HCT116 (cell line): ENCODE data around the gene STIL. TPM values are rescaled to one million over a fixed set of nuclear protein-coding genes. Genes with fewer than 3 reads are reported as not detected.

Experiments
- ATAC-seq: fragments of 200-7000 bp; cut with Tn5 transposase; 2 replicates; pipeline ENCODE4 v1.9.1; 2020; ENCODE audit warnings: mild to moderate bottlenecking, moderate library complexity
- BruUV-seq: library from RNA; stranded (reverse); fragments of 400-500 nt; replicated peaks from 2 replicates; lab custom pipeline; 2021; lab: Mats Ljungman, UMichigan
- CTCF ChIA-PET: fragments of 300-600 bp; sonication (Branson Sonifier 250); formaldehyde crosslinking; loops from one replicate; lab custom pipeline; 2021; ENCODE audit warnings: antibody characterized with exemption; lab: Charles Lee
- POLR2A ChIA-PET: fragments of 300-600, 350-600 bp; sonication (Branson Sonifier 250); formaldehyde crosslinking; loops from one replicate; lab custom pipeline; 2021; ENCODE audit warnings: antibody characterized with exemption; lab: Charles Lee
- RAD21 ChIA-PET, 2 experiments: fragments of 300-600 bp; sonication (Branson Sonifier 250); formaldehyde crosslinking; loops; one replicate each; lab custom pipeline; 2023; ENCODE audit warnings: low total read pairs in 2 of 2; ENCODE audit not compliant: uncharacterized antibody in 2 of 2, unreplicated experiment in 2 of 2, low non-redundant PET in 1 of 2; lab: Charles Lee
- DNase-seq: peaks from one replicate; pipeline ENCODE4 v3.0.0-alpha.2; 2010; ENCODE audit warnings: low read depth, low spot score
- H2AFZ ChIP-seq: fragments of 200-600 bp; shearing (Covaris generic), sonication (generic); 2 replicates; pipeline ENCODE4 v1.6.1; 2017; ENCODE audit warnings: low read depth, mixed run types, mixed read lengths, antibody characterized with exemption, low read length; ENCODE audit not compliant: poor library complexity, severe bottlenecking
- H3K27ac ChIP-seq: 2 replicates; pipeline ENCODE4 v1.5.1; 2012; ENCODE audit warnings: low read depth, low read length
- H3K27me3 ChIP-seq: fragments of 200-600 bp; sonication (generic); 2 replicates; pipeline ENCODE4 v1.6.1; 2016; ENCODE audit warnings: mixed run types, low read length, mixed read lengths; ENCODE audit not compliant: insufficient read depth
- H3K36me3 ChIP-seq, 2 experiments: fragments of 200-500 bp in 1 of 2; fragments of 200-600 bp in 1 of 2; sonication (Bioruptor generic) in 1 of 2; sonication (generic) in 1 of 2; 2 replicates each; pipeline versions ENCODE4 v1.5.1 to v1.6.1; 2014 to 2016; ENCODE audit warnings: low read length in 2 of 2, inconsistent platforms in 1 of 2, mixed read lengths in 1 of 2, mixed run types in 1 of 2; ENCODE audit not compliant: insufficient read depth in 2 of 2, control insufficient read depth in 1 of 2
- H3K4me1 ChIP-seq, 2 experiments: fragments of 200-600 bp in 1 of 2; sonication (generic) in 1 of 2; 2 replicates each; pipeline versions ENCODE4 v1.5.1 to v1.6.1; 2012 to 2017; ENCODE audit warnings: low read length in 2 of 2, inconsistent platforms in 1 of 2, mild to moderate bottlenecking in 1 of 2, mixed read lengths in 1 of 2, mixed run types in 1 of 2, moderate library complexity in 1 of 2; ENCODE audit not compliant: insufficient read depth in 2 of 2, control insufficient read depth in 1 of 2
- H3K4me2 ChIP-seq: fragments of 200-600 bp; sonication (generic); 2 replicates; pipeline ENCODE4 v1.6.1; 2017; ENCODE audit warnings: mixed run types, low read length, mixed read lengths
- H3K4me3 ChIP-seq, 2 experiments: fragments of 200-600 bp in 1 of 2; sonication (generic) in 1 of 2; replicated peaks in 1 of 2; 2 replicates each; pipeline ENCODE4 v1.5.1; 2011 to 2016; ENCODE audit warnings: low read length in 2 of 2, control low read depth in 1 of 2, low read depth in 1 of 2, mild to moderate bottlenecking in 1 of 2, mixed read lengths in 1 of 2, mixed run types in 1 of 2
- H3K79me2 ChIP-seq: fragments of 200-600 bp; sonication (generic); 2 replicates; pipeline ENCODE4 v1.6.1; 2017; ENCODE audit warnings: mild to moderate bottlenecking, mixed run types, low read length, moderate library complexity, mixed read lengths; ENCODE audit not compliant: insufficient read depth
- H3K9ac ChIP-seq: fragments of 200-600 bp; sonication (generic); 2 replicates; pipeline ENCODE4 v1.6.1; 2016; ENCODE audit warnings: low read length, mixed read lengths
- H3K9me2 ChIP-seq: fragments of 200-600 bp; sonication (generic), shearing (Covaris generic); 2 replicates; pipeline ENCODE4 v1.6.1; 2017; ENCODE audit warnings: mixed run types, mild to moderate bottlenecking, moderate library complexity; ENCODE audit not compliant: insufficient read depth
- H3K9me3 ChIP-seq, 2 experiments: fragments of 200-500 bp in 1 of 2; fragments of 200-600 bp in 1 of 2; sonication (Bioruptor generic) in 1 of 2; sonication (generic) in 1 of 2; 2 replicates each; pipeline ENCODE4 v1.6.1; 2014 to 2017; ENCODE audit warnings: low read length in 2 of 2, mixed read lengths in 2 of 2, inconsistent platforms in 1 of 2, low read depth in 1 of 2, mild to moderate bottlenecking in 1 of 2, mixed run types in 1 of 2, moderate library complexity in 1 of 2; ENCODE audit not compliant: control insufficient read depth in 1 of 2, insufficient read depth in 1 of 2
- H4K20me1 ChIP-seq: fragments of 200-600 bp; sonication (generic), shearing (Covaris generic); 2 replicates; pipeline ENCODE4 v1.6.1; 2017; ENCODE audit warnings: mixed run types, mild to moderate bottlenecking, moderate library complexity; ENCODE audit not compliant: insufficient read depth
- CEBPB ChIP-seq: IDR thresholded peaks from 2 replicates; pipeline ENCODE4 v1.6.1; 2012; ENCODE audit warnings: low read depth
- CTCF ChIP-seq, 3 experiments: fragments of 200-600 bp in 1 of 3; sonication (generic) in 1 of 3; IDR thresholded peaks in 2 of 3; conservative IDR thresholded peaks in 1 of 3; 2 replicates each; pipeline ENCODE4 v1.5.1; 2012 to 2017; ENCODE audit warnings: low read depth in 2 of 3, low read length in 2 of 3, antibody characterized with exemption in 1 of 3, borderline replicate concordance in 1 of 3, control low read depth in 1 of 3, mild to moderate bottlenecking in 1 of 3, mixed read lengths in 1 of 3, mixed run types in 1 of 3, moderate library complexity in 1 of 3; ENCODE audit not compliant: insufficient read depth in 1 of 3
- ELF1 ChIP-seq: IDR thresholded peaks from 2 replicates; pipeline ENCODE4 v1.6.1; 2012; ENCODE audit warnings: low read depth, borderline replicate concordance
- EZH2 ChIP-seq: fragments of 200-600 bp; sonication (generic); IDR thresholded peaks from 2 replicates; pipeline ENCODE4 v1.6.1; 2017; ENCODE audit warnings: antibody characterized with exemption, mixed run types
- FOSL1 ChIP-seq: IDR thresholded peaks from 2 replicates; pipeline ENCODE4 v1.6.1; 2012; ENCODE audit warnings: low read depth
- JUND ChIP-seq: IDR thresholded peaks from 2 replicates; pipeline ENCODE4 v1.6.1; 2012
- POLR2A ChIP-seq: IDR thresholded peaks from 2 replicates; pipeline ENCODE4 v1.7.0; 2011; ENCODE audit warnings: borderline replicate concordance; ENCODE audit not compliant: insufficient read depth, insufficient read length; ENCODE audit errors: extremely low read depth
- POLR2AphosphoS5 ChIP-seq: IDR thresholded peaks from 2 replicates; pipeline ENCODE4 v1.6.1; 2011; ENCODE audit warnings: mild to moderate bottlenecking, low read depth, low read length, moderate library complexity
- RAD21 ChIP-seq: IDR thresholded peaks from 2 replicates; pipeline ENCODE4 v1.6.1; 2012; ENCODE audit warnings: low read depth, mild to moderate bottlenecking
- SIN3A ChIP-seq: IDR thresholded peaks from 2 replicates; pipeline ENCODE4 v1.6.1; 2012; ENCODE audit warnings: low read depth
- SRF ChIP-seq: IDR thresholded peaks from 2 replicates; pipeline ENCODE4 v1.6.1; 2012; ENCODE audit warnings: low read depth
- ZBTB33 ChIP-seq: IDR thresholded peaks from 2 replicates; pipeline ENCODE4 v1.6.1; 2011; ENCODE audit warnings: mild to moderate bottlenecking, low read length, moderate library complexity; ENCODE audit not compliant: insufficient replicate concordance; ENCODE audit errors: extremely low read depth
- ZFX ChIP-seq: fragments of 450-650 bp; IDR thresholded peaks from 2 replicates; pipeline ENCODE4 v1.6.1; 2017
- ZNF274 ChIP-seq: fragments of 200-500 bp; sonication (Bioruptor generic); IDR thresholded peaks from 2 replicates; pipeline ENCODE4 v1.6.1; 2014; ENCODE audit warnings: mild to moderate bottlenecking, low read depth, low read length, inconsistent platforms
- intact Hi-C: fragments of 100-400 bp; cut with micrococcal nuclease; formaldehyde crosslinking; loops from 2 replicates; pipeline ENCODE4 v1.10.0; 2022
- total RNA-seq: library from RNA; stranded (reverse); gene quantifications from one replicate; pipeline ENCODE4 v1.2.1, GENCODE V29; 2021; ENCODE audit not compliant: unreplicated experiment
- TF ChIP-seq, protein P1 (sequence below): IDR thresholded peaks from 2 replicates; pipeline ENCODE4 v1.6.1; 2012
- TF ChIP-seq, protein P2 (sequence below): IDR thresholded peaks from 2 replicates; pipeline ENCODE4 v1.6.1; 2012

STIL gene
- total RNA-seq, 1 experiment from 2014 or later: 34.4 TPM

DNA sequence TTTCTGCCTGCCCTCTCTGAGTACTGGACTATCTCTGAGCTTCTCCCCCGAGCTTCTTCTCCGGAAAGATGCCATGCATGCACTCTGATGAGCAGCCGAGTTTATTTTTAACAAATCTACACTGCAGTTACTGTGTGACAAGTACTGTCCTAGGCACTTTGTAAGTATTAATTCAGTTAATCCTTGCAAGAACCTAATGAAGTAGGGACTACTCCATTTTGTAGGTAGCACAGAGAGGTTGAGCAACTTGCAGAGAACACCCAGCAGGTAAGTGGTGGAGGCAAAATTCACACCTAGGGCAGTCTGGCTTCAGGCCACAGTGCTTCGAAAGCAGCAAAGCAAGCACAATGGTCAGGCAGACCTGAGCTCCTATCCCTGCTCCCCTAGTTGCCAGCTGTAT is 78.1 kb downstream of the STIL start (continued):
- no peak for TF ChIP-seq ZBTB33
- no peak for TF ChIP-seq JUND
- no peak for TF ChIP-seq CEBPB

DNA sequence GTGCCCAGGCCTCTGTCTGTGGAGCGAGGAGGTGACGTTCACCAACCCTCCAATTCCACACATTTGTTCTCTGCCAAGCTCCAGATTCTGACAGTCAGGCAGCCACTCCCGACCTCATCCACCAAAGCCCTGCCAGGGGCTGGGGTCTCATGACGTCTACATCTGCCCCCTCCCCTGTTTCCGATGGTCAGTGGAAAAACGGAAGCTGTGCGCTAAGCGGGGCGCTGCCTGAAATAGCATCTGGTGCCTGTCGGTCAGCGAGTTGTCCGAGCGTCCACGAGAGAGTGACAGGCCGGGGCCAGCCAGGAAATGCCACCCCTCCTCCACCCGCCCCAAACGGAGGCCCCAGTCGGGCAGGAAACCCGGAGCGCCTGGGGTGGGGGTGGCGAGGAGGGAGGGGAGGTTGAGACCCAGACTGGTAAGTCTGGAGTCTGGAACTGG is 78.7 kb downstream of the STIL start:
- no peak overlapping the region for H3K4me3 ChIP-seq
- H4K20me1 ChIP-seq: no peaks in the 10 kb centered on the region
- H3K9ac ChIP-seq: no peak overlapping the region
- no peak overlapping the region for H3K27ac ChIP-seq
- TF ChIP-seq, protein P1, sequence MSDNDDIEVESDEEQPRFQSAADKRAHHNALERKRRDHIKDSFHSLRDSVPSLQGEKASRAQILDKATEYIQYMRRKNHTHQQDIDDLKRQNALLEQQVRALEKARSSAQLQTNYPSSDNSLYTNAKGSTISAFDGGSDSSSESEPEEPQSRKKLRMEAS: no peak
- TF ChIP-seq, protein P2, sequence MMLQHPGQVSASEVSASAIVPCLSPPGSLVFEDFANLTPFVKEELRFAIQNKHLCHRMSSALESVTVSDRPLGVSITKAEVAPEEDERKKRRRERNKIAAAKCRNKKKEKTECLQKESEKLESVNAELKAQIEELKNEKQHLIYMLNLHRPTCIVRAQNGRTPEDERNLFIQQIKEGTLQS: no peak
- no peak for TF ChIP-seq FOSL1
- no peak for TF ChIP-seq SIN3A
- TF ChIP-seq SRF: no peak
- no peak for TF ChIP-seq ZNF274
- no peak for TF ChIP-seq ZFX
- no peak for TF ChIP-seq POLR2AphosphoS5
- TF ChIP-seq RAD21: no peak
- no peak for TF ChIP-seq ELF1
- TF ChIP-seq CTCF (IDR thresholded peaks at IDR 0.05 in 2 of 3, conservative IDR thresholded peaks at IDR 0.05 in 1 of 3; ENCODE audit: borderline replicate concordance in 1 of 3, insufficient read depth in 1 of 3, low read depth in 2 of 3, low read length in 2 of 3): no peak
- no peak for TF ChIP-seq POLR2A
- no peak for TF ChIP-seq EZH2
- H3K4me1 ChIP-seq: no peaks in the 10 kb centered on the region
- no peaks in the 10 kb centered on the region for H3K9me3 ChIP-seq
- H3K9me2 ChIP-seq: no peaks in the 10 kb centered on the region
- no peak overlapping the region for H3K4me2 ChIP-seq
- no TSS peak for BruUV-seq
- no peak for ATAC-seq
- ChIA-PET RAD21 (no interaction called here), POLR2A (no interaction called here), CTCF (no interaction called here)
- no peak overlapping the region for H2AFZ ChIP-seq
- no peaks in the 10 kb centered on the region for H3K36me3 ChIP-seq
- intact Hi-C loops: no loop called here
- H3K27me3 ChIP-seq: no peaks in the 10 kb centered on the region
- no peaks in the 10 kb centered on the region for H3K79me2 ChIP-seq
- DNase-seq: no peak
